Activated CD4-positive, alpha-beta T cell treated with anti-CD3 and anti-CD28 coated beads for 48 hours (primary cell): ENCODE data around the gene PDGFC.

ENCODE experiments used
- DNase-seq: peaks from one replicate; pipeline ENCODE4 v3.0.0-alpha.2; 2020

PDGFC gene

GRCh38 chr4:156824451-156825060 is 147.0 kb downstream of the PDGFC start:
- no peak for DNase-seq

- DNase-seq: no peak
Observed at GRCh38 chr4:156820931-156821330, 150.7 kb downstream of the PDGFC start.

GRCh38 chr4:156816360-156816755 is 155.2 kb downstream of the PDGFC start:
- no peak for DNase-seq

GRCh38 chr4:156815717-156816359 is 155.8 kb downstream of the PDGFC start:
- DNase-seq: no peak

GRCh38 chr4:156811963-156812362 is 159.6 kb downstream of the PDGFC start:
- DNase-seq: no peak

GRCh38 chr4:156811286-156811685 is 160.3 kb downstream of the PDGFC start:
- DNase-seq: no peak

- DNase-seq: no peak
Observed at GRCh38 chr4:156805696-156806095, 165.9 kb downstream of the PDGFC start.

- no peak for DNase-seq
Observed at GRCh38 chr4:156803056-156803455, 168.5 kb downstream of the PDGFC start.

GRCh38 chr4:156800463-156800862 is 171.1 kb downstream of the PDGFC start:
- DNase-seq: no peak

- DNase-seq: no peak
Observed at GRCh38 chr4:156799121-156799589, 172.4 kb downstream of the PDGFC start.

- no peak for DNase-seq
Observed at GRCh38 chr4:156798438-156798837, 173.2 kb downstream of the PDGFC start.

- DNase-seq: no peak
Observed at GRCh38 chr4:156797206-156797605, 174.4 kb downstream of the PDGFC start.

- DNase-seq: no peak
Observed at GRCh38 chr4:156795727-156796126, 175.9 kb downstream of the PDGFC start.

GRCh38 chr4:156794863-156795262 is 176.7 kb downstream of the PDGFC start:
- no peak for DNase-seq

- DNase-seq: no peak
Observed at GRCh38 chr4:156792462-156793085, 179.0 kb downstream of the PDGFC start.

- no peak for DNase-seq
Observed at GRCh38 chr4:156790866-156791265, 180.7 kb downstream of the PDGFC start.

- DNase-seq: no peak
Observed at GRCh38 chr4:156788782-156789181, 182.8 kb downstream of the PDGFC start.

GRCh38 chr4:156786713-156787112 is 184.9 kb downstream of the PDGFC start:
- no peak for DNase-seq

- DNase-seq: no peak
Observed at GRCh38 chr4:156784970-156785369, 186.6 kb downstream of the PDGFC start.

- DNase-seq: no peak
Observed at GRCh38 chr4:156783966-156784365, 187.6 kb downstream of the PDGFC start.

- no peak for DNase-seq
Observed at GRCh38 chr4:156782491-156782890, 189.1 kb downstream of the PDGFC start.

- DNase-seq: no peak
Observed at GRCh38 chr4:156781852-156782251, 189.7 kb downstream of the PDGFC start.

GRCh38 chr4:156779774-156780173 is 191.8 kb downstream of the PDGFC start:
- no peak for DNase-seq

GRCh38 chr4:156779042-156779441 is 192.6 kb downstream of the PDGFC start:
- DNase-seq: no peak
